ENCODE measurements around the gene LCN12. TPM values are rescaled to one million over a fixed set of nuclear protein-coding genes. Genes with fewer than 3 reads are reported as not detected.

The LCN12 gene
- total and polyA plus RNA-seq, 3 experiments from 2014 or later: 0.85 to 1.3 TPM; not detected in 1

- Histone ChIP-seq H3K4me3 (ENCODE audit: low read length) (no peak overlapping the region), H3K9me3 (ENCODE audit: low read length) (no peaks in the 10 kb centered on the region), H3K36me3 (ENCODE audit: insufficient read depth, low read length) (no peaks in the 10 kb centered on the region), H3K27me3 (ENCODE audit: insufficient read depth, low read length, poor library complexity, severe bottlenecking) (no peaks in the 10 kb centered on the region), H3K27ac (ENCODE audit: low read depth, low read length) (no peak overlapping the region), H3K4me1 (ENCODE audit: insufficient read depth, low read length) (peaks cover 24% of the 10 kb centered on the region)
- H3K27ac Mint-ChIP-seq: no peak overlapping the region
- H3K27me3 Mint-ChIP-seq: peaks cover 4 to 8% of the 10 kb centered on the region in 2 donors
- DNase-seq: peak in 1 of 5 donors; percentile 40
- H3K4me3 Mint-ChIP-seq: no peak overlapping the region
- H3K9me3 Mint-ChIP-seq: no peaks in the 10 kb centered on the region
- no peaks in the 10 kb centered on the region for H3K36me3 Mint-ChIP-seq
- CTCF ChIA-PET: interaction anchor here (1.3 to 2.0 kb wide), 2 partner anchors 28 to 50 kb away, joined by 5 read pairs; no protein-coding TSS in a partner anchor
- peaks cover 24 to 46% (median 26%) of the 10 kb centered on the region in 3 donors for H3K4me1 Mint-ChIP-seq
- POLR2A ChIA-PET: interaction anchor here (1.6 kb wide), 2 partner anchors 13 to 17 kb away, joined by 11 to 12 read pairs; partner anchors contain the start of genes CLIC3 and PAXX
Measured at GRCh38 chr9:136978865-136979544, 26.9 kb downstream of the LCN12 start.

- Histone ChIP-seq H3K27me3 (ENCODE audit: insufficient read depth, low read length, poor library complexity, severe bottlenecking) (no peaks in the 10 kb centered on the region), H3K36me3 (ENCODE audit: insufficient read depth, low read length) (no peaks in the 10 kb centered on the region), H3K4me1 (ENCODE audit: insufficient read depth, low read length) (peaks cover 14% of the 10 kb centered on the region), H3K9me3 (ENCODE audit: low read length) (no peaks in the 10 kb centered on the region), H3K4me3 (ENCODE audit: low read length) (no peak overlapping the region), H3K27ac (ENCODE audit: low read depth, low read length) (no peak overlapping the region)
- ChIA-PET CTCF (no interaction called here), POLR2A (no interaction called here)
- Mint-ChIP-seq H3K27me3 (peaks cover 6 to 9% of the 10 kb centered on the region in 2 donors), H3K4me3 (no peak overlapping the region), H3K4me1 (peaks cover 18 to 42% (median 21%) of the 10 kb centered on the region in 3 donors), H3K36me3 (no peaks in the 10 kb centered on the region), H3K9me3 (no peaks in the 10 kb centered on the region), H3K27ac (no peak overlapping the region)
- DNase-seq: no peak
Measured at GRCh38 chr9:136979769-136980587, 27.9 kb downstream of the LCN12 start.

GRCh38 chr9:136980669-136981478 is 28.8 kb downstream of the LCN12 start:
- Mint-ChIP-seq H3K4me1 (peaks cover 12 to 34% (median 12%) of the 10 kb centered on the region in 3 donors), H3K27ac (peak overlapping the region in 2 of 8 donors; percentile 42), H3K36me3 (no peaks in the 10 kb centered on the region), H3K9me3 (no peaks in the 10 kb centered on the region), H3K4me3 (no peak overlapping the region), H3K27me3 (peaks cover 6 to 9% of the 10 kb centered on the region in 2 donors)
- no peak overlapping the region for H3K4me3 ChIP-seq (ENCODE audit: low read length)
- no peaks in the 10 kb centered on the region for H3K36me3 ChIP-seq (ENCODE audit: insufficient read depth, low read length)
- H3K9me3 ChIP-seq (ENCODE audit: low read length): no peaks in the 10 kb centered on the region
- H3K27ac ChIP-seq (ENCODE audit: low read depth, low read length): no peak overlapping the region
- peaks cover 5% of the 10 kb centered on the region for H3K4me1 ChIP-seq (ENCODE audit: insufficient read depth, low read length)
- POLR2A ChIA-PET: no interaction called here
- H3K27me3 ChIP-seq (ENCODE audit: insufficient read depth, low read length, poor library complexity, severe bottlenecking): no peaks in the 10 kb centered on the region
- DNase-seq: no peak
- CTCF ChIA-PET: no interaction called here

- Histone ChIP-seq H3K27me3 (ENCODE audit: insufficient read depth, low read length, poor library complexity, severe bottlenecking) (no peaks in the 10 kb centered on the region), H3K4me1 (ENCODE audit: insufficient read depth, low read length) (no peaks in the 10 kb centered on the region), H3K4me3 (ENCODE audit: low read length) (no peak overlapping the region), H3K36me3 (ENCODE audit: insufficient read depth, low read length) (no peaks in the 10 kb centered on the region), H3K9me3 (ENCODE audit: low read length) (no peaks in the 10 kb centered on the region), H3K27ac (ENCODE audit: low read depth, low read length) (no peak overlapping the region)
- H3K4me1 Mint-ChIP-seq: peaks cover 5 to 30% (median 9%) of the 10 kb centered on the region in 3 donors
- DNase-seq: no peak
- POLR2A ChIA-PET: interaction anchor here (0.6 kb wide), 1 partner anchor 22 kb away, joined by 3 read pairs; no protein-coding TSS in a partner anchor
- H3K36me3 Mint-ChIP-seq: no peaks in the 10 kb centered on the region
- no peak overlapping the region for H3K4me3 Mint-ChIP-seq
- H3K27me3 Mint-ChIP-seq: peaks cover 7 to 11% of the 10 kb centered on the region in 2 donors
- H3K27ac Mint-ChIP-seq: no peak overlapping the region
- CTCF ChIA-PET: interaction anchor here (1.4 kb wide), 1 partner anchor 54 kb away, joined by 4 read pairs; no protein-coding TSS in a partner anchor
- H3K9me3 Mint-ChIP-seq: no peaks in the 10 kb centered on the region
Measured at GRCh38 chr9:136981588-136982231, 29.6 kb downstream of the LCN12 start.

GRCh38 chr9:136982232-136983051 is 30.4 kb downstream of the LCN12 start, which contains the start of gene LCNL1:
TSS of gene LCNL1 (plus strand) at chr9:136982993. CDS start at chr9:136983587, 594 bp downstream.
- Histone ChIP-seq H3K9me3 (ENCODE audit: low read length) (no peaks in the 10 kb centered on the region), H3K4me3 (ENCODE audit: low read length) (no peak within 1 kb of the TSS), H3K27me3 (ENCODE audit: insufficient read depth, low read length, poor library complexity, severe bottlenecking) (no peaks in the 10 kb centered on the region), H3K4me1 (ENCODE audit: insufficient read depth, low read length) (no peaks in the 10 kb centered on the region), H3K27ac (ENCODE audit: low read depth, low read length) (no peak within 1 kb of the TSS), H3K36me3 (ENCODE audit: insufficient read depth, low read length) (no peaks in the 10 kb centered on the region)
- H3K9me3 Mint-ChIP-seq: no peaks in the 10 kb centered on the region
- DNase-seq: no peak
- no peaks in the 10 kb centered on the region for H3K36me3 Mint-ChIP-seq
- POLR2A ChIA-PET: interaction anchor here (0.6 kb wide), 1 partner anchor 23 kb away, joined by 3 read pairs; no protein-coding TSS in a partner anchor
- peak within 1 kb of the TSS in 4 of 7 donors; percentile 11 to 52 (median 24) for H3K4me3 Mint-ChIP-seq
- peaks cover 5 to 23% (median 8%) of the 10 kb centered on the region in 3 donors for H3K4me1 Mint-ChIP-seq
- H3K27me3 Mint-ChIP-seq: peaks cover 10 to 11% of the 10 kb centered on the region in 2 donors
- peak within 1 kb of the TSS in 4 of 8 donors; percentile 1 to 68 (median 30) for H3K27ac Mint-ChIP-seq
- CTCF ChIA-PET: interaction anchor here (1.4 kb wide), 1 partner anchor 53 kb away, joined by 4 read pairs; no protein-coding TSS in a partner anchor

GRCh38 chr9:136983167-136983566 is 31.1 kb downstream of the LCN12 start:
- peak overlapping the region in 1 of 8 donors; percentile 33 for H3K27ac Mint-ChIP-seq
- ChIA-PET CTCF (no interaction called here), POLR2A (no interaction called here)
- no peaks in the 10 kb centered on the region for H3K36me3 Mint-ChIP-seq
- H3K9me3 ChIP-seq (ENCODE audit: low read length): no peaks in the 10 kb centered on the region
- H3K4me3 Mint-ChIP-seq: no peak overlapping the region
- no peak for DNase-seq
- peaks cover 10 to 14% of the 10 kb centered on the region in 2 donors for H3K27me3 Mint-ChIP-seq
- H3K27ac ChIP-seq (ENCODE audit: low read depth, low read length): no peak overlapping the region
- H3K27me3 ChIP-seq (ENCODE audit: insufficient read depth, low read length, poor library complexity, severe bottlenecking): no peaks in the 10 kb centered on the region
- peaks cover 5 to 23% (median 7%) of the 10 kb centered on the region in 3 donors for H3K4me1 Mint-ChIP-seq
- H3K36me3 ChIP-seq (ENCODE audit: insufficient read depth, low read length): no peaks in the 10 kb centered on the region
- no peaks in the 10 kb centered on the region for H3K4me1 ChIP-seq (ENCODE audit: insufficient read depth, low read length)
- H3K4me3 ChIP-seq (ENCODE audit: low read length): no peak overlapping the region
- H3K9me3 Mint-ChIP-seq: no peaks in the 10 kb centered on the region

Data from CD8-positive, alpha-beta memory T cell (primary cell).